ENCODE data around the gene CD44.

DNA sequence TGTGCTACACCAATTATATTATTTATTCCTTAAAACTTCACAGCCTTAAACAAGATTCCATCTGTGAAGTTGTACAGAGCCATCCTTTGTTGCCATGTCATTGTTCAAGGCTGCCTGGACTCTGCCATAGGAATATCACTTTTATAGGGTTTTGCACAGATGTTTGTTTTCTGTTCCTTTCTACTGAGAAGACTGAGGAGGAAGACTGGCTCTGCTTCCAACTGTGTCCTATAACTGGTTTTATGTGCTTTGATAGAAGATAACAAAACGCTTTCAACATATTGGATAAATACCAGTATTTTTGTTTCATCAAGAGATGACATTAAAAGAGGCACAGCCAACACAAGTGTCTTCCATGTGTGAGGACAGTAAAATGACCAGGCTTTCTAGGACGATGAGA, 120.6 kb downstream of the CD44 start:
- TF ChIP-seq, protein P1, sequence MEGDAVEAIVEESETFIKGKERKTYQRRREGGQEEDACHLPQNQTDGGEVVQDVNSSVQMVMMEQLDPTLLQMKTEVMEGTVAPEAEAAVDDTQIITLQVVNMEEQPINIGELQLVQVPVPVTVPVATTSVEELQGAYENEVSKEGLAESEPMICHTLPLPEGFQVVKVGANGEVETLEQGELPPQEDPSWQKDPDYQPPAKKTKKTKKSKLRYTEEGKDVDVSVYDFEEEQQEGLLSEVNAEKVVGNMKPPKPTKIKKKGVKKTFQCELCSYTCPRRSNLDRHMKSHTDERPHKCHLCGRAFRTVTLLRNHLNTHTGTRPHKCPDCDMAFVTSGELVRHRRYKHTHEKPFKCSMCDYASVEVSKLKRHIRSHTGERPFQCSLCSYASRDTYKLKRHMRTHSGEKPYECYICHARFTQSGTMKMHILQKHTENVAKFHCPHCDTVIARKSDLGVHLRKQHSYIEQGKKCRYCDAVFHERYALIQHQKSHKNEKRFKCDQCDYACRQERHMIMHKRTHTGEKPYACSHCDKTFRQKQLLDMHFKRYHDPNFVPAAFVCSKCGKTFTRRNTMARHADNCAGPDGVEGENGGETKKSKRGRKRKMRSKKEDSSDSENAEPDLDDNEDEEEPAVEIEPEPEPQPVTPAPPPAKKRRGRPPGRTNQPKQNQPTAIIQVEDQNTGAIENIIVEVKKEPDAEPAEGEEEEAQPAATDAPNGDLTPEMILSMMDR (IDR thresholded peaks at IDR 0.05): no peak
- TF ChIP-seq POLR2A (IDR thresholded peaks at IDR 0.05): no peak
